Colonic mucosa (tissue), 4 donors: ENCODE data around the gene SETD2. TPM values are rescaled to one million over a fixed set of nuclear protein-coding genes. Genes with fewer than 3 reads are reported as not detected.

Experiments
- DNase-seq: peaks from one replicate; pipeline ENCODE4 v3.0.0-alpha.2; 2020
- H3K27ac ChIP-seq: fragments of 200-600 bp; one replicate; pipeline ENCODE4 v1.8.0; 2021
- H3K27me3 ChIP-seq: fragments of 200-600 bp; one replicate; pipeline ENCODE4 v1.8.0; 2021
- H3K36me3 ChIP-seq: fragments of 200-600 bp; one replicate; pipeline ENCODE4 v1.8.0; 2021
- H3K4me1 ChIP-seq: fragments of 200-600 bp; one replicate; pipeline ENCODE4 v1.8.0; 2021; ENCODE audit warnings: mild to moderate bottlenecking
- H3K4me3 ChIP-seq: fragments of 200-600 bp; one replicate; pipeline ENCODE4 v1.8.0; 2021
- H3K9ac ChIP-seq, 2 donors: one replicate each; pipeline ENCODE4 v1.7.0; 2013; ENCODE audit warnings: control low read depth in 2 of 2, low read depth in 2 of 2, low read length in 2 of 2
- H3K9me3 ChIP-seq: fragments of 200-600 bp; one replicate; pipeline ENCODE4 v1.8.0; 2021
- CTCF ChIP-seq: fragments of 200-600 bp; IDR thresholded peaks from one replicate; pipeline ENCODE4 v1.8.0; 2022; ENCODE audit warnings: antibody characterized with exemption, mild to moderate bottlenecking
- intact Hi-C: fragments of 100-400 bp; cut with DNase I; formaldehyde crosslinking; loops from one replicate; pipeline ENCODE4 v1.14.1; 2022
- total RNA-seq, 2 donors: library from RNA; stranded (reverse); fragmentation: NEBNext Ultra II Directional in 1 of 2; extraction: Animal tissue kit (Norgen Biotek cat#: 25700) in 1 of 2; gene quantifications; one replicate each; pipeline ENCODE4 v1.2.1, GENCODE V29; 2021
- donor health status: healthy.
- donor health status: DM: no; HTN: no; CAD: no.
- donor health status: DM: no; HTN: no; CAD: no.

The SETD2 gene
- total RNA-seq, 2 donors from 2014 or later = 39.5 to 48.6 TPM

- no peaks in the 10 kb centered on the region for H3K9me3 ChIP-seq
- DNase-seq = no peak
- H3K9ac ChIP-seq = no peak overlapping the region
- intact Hi-C loops = no loop called here
- no peaks in the 10 kb centered on the region for H3K27me3 ChIP-seq
- H3K4me3 ChIP-seq = no peak overlapping the region
- H3K36me3 ChIP-seq = peaks cover 6% of the 10 kb centered on the region
- H3K27ac ChIP-seq = no peak overlapping the region
- no peaks in the 10 kb centered on the region for H3K4me1 ChIP-seq
- TF ChIP-seq CTCF = no peak
Measured at GRCh38 chr3:47019201-47019600, 144.7 kb downstream of the SETD2 start.

GRCh38 chr3:47018269-47018611 lies 145.7 kb downstream of the SETD2 start:
- intact Hi-C loops = no loop called here
- H3K36me3 ChIP-seq = peaks cover 6% of the 10 kb centered on the region
- TF ChIP-seq CTCF = no peak
- H3K27ac ChIP-seq = no peak overlapping the region
- H3K4me3 ChIP-seq = no peak overlapping the region
- H3K27me3 ChIP-seq = no peaks in the 10 kb centered on the region
- DNase-seq = no peak
- H3K9ac ChIP-seq = no peak overlapping the region
- H3K4me1 ChIP-seq = no peaks in the 10 kb centered on the region
- H3K9me3 ChIP-seq = no peaks in the 10 kb centered on the region

- H3K9me3 ChIP-seq = no peaks in the 10 kb centered on the region
- no peak for TF ChIP-seq CTCF
- intact Hi-C loops = no loop called here
Measured at GRCh38 chr3:47017504-47018268, 146.2 kb downstream of the SETD2 start.

GRCh38 chr3:47016934-47017435 lies 146.9 kb downstream of the SETD2 start:
- Histone ChIP-seq H3K36me3 (peaks cover 6% of the 10 kb centered on the region), H3K27ac (no peak overlapping the region), H3K4me1 (no peaks in the 10 kb centered on the region), H3K9me3 (no peaks in the 10 kb centered on the region), H3K9ac (no peak overlapping the region), H3K27me3 (no peaks in the 10 kb centered on the region), H3K4me3 (no peak overlapping the region)
- DNase-seq = no peak
- no peak for TF ChIP-seq CTCF
- intact Hi-C loops = no loop called here

More at GRCh38 chr3:47017504-47018268, 146.2 kb downstream of the SETD2 start:
- DNase-seq = no peak
- H3K9ac ChIP-seq = no peak overlapping the region
- H3K27ac ChIP-seq = no peak overlapping the region
- no peak overlapping the region for H3K4me3 ChIP-seq
- peaks cover 6% of the 10 kb centered on the region for H3K36me3 ChIP-seq
- no peaks in the 10 kb centered on the region for H3K4me1 ChIP-seq
- no peaks in the 10 kb centered on the region for H3K27me3 ChIP-seq

- TF ChIP-seq CTCF = no peak
- no peak overlapping the region for H3K4me3 ChIP-seq
- no peaks in the 10 kb centered on the region for H3K4me1 ChIP-seq
- no peak overlapping the region for H3K9ac ChIP-seq
- intact Hi-C loops = no loop called here
- no peaks in the 10 kb centered on the region for H3K27me3 ChIP-seq
- DNase-seq = no peak
- no peak overlapping the region for H3K27ac ChIP-seq
- peaks cover 6% of the 10 kb centered on the region for H3K36me3 ChIP-seq
- no peaks in the 10 kb centered on the region for H3K9me3 ChIP-seq
Measured at GRCh38 chr3:47016086-47016933, 147.6 kb downstream of the SETD2 start.
